ENCODE data around the gene DYDC2.

DNA sequence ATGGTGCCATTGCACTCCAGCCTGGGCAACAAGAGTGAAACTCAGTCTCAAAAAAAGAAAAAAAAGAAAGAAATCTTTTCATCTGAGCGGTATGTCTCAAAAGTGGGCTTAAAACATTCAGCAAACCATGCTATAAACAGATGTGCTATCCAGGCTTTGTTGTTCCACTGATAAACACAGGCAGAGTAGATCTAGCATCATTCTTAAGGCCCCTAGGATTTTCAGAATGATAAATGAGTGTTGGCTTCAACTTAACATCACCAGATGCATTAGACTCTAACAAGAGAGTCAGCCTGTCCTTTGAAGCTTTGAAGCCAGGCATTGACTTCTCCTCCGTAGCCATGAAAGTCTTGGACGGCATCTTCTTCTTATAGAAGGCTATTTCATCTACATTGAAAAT is 23.1 kb downstream of the DYDC2 start:
- TF ChIP-seq, protein P1, sequence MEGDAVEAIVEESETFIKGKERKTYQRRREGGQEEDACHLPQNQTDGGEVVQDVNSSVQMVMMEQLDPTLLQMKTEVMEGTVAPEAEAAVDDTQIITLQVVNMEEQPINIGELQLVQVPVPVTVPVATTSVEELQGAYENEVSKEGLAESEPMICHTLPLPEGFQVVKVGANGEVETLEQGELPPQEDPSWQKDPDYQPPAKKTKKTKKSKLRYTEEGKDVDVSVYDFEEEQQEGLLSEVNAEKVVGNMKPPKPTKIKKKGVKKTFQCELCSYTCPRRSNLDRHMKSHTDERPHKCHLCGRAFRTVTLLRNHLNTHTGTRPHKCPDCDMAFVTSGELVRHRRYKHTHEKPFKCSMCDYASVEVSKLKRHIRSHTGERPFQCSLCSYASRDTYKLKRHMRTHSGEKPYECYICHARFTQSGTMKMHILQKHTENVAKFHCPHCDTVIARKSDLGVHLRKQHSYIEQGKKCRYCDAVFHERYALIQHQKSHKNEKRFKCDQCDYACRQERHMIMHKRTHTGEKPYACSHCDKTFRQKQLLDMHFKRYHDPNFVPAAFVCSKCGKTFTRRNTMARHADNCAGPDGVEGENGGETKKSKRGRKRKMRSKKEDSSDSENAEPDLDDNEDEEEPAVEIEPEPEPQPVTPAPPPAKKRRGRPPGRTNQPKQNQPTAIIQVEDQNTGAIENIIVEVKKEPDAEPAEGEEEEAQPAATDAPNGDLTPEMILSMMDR (conservative IDR thresholded peaks at IDR 0.05), result no peak
- TF ChIP-seq EZH2 (IDR thresholded peaks at IDR 0.05; ENCODE audit: low read depth), result no peak

All from PC-9 (cell line).